ENCODE results near the gene SCCPDH.
"Not testable (repeated sequence)": the region's sequence is repeated elsewhere in the genome, so short reads cannot be mapped to it uniquely, and the experiment has no call there.

The SCCPDH gene

DNA sequence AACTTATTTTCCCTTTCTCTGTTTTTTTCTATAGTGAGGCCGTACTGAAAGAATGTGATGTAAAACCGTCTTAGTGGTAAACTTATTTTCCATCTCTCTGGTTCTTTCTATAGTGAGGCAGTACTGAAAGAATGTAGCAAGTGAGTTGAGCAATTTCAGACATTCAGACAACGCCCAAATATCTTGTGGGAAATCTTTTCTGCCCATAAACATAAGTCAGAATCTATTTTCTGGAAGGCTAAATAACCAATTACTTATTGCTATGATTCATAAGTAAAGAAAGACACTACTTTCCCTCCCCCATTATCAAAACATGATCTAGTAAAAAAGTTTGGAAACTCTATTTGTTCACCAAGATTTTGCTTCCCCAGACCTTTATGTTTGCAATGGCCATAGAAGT lies 18.8 kb upstream of the SCCPDH start:
- peak; percentile 98 for DNase-seq (ENCODE audit: low read depth)

DNA sequence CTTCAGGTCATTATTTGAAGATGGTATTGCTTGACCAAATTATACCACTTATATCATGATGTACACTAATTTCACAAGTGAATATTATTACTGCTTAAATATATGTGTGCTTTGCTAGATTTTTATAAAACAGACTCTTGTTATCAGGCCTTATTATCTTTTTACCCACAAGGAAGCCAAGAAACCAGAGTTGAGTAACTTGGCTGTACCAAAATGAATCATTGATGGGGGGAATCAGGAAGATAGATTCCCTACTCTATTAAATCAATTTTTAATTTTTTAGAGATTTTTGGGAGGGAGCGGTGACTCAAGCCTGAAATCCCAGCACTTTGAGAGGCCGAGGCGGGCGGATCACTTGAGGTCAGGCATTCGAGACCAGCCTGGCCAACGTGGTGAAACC lies 16.0 kb upstream of the SCCPDH start:
- peak; percentile 34 for DNase-seq (ENCODE audit: low read depth)

DNA sequence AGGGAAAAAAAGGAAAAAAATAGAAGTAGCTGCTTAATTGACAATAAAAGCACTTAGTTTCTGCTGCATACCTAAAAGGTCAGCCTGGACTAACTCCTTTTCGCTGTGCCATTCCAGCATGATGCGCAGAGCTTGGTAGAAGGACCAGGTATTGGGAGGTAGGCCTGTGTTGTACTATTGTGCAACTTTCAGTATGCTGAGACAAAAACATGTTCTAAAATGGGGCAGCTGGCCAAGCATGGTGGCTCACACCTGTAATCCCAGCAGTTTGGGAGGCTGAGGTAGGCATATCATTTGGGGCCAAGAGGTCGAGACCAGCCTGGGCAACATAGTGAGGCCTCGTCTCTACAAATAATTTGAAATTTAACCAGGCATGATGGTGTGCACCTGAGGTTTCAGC lies 15.0 kb upstream of the SCCPDH start:
- no peak for DNase-seq (ENCODE audit: low read depth)

DNA sequence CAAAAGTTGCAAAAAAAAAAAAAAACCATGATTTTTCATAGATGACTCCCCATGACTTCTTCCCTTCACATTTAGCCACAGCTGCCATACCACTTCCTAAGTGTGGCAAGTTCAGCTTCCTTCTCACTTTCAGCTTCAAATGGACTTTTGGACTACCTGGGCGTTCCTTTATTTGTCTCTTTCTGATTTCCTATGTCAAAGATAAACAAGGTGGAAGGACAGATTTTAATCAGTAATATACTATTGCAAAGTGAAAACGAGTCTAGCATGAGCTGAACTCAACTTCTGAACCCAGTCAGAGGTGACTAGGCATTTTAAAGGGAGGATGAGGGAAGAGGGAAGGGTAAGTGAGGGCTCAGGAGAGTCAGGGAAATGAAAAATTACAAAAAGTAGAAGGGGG lies 14.4 kb upstream of the SCCPDH start:
- no peak for DNase-seq (ENCODE audit: low read depth)

DNA sequence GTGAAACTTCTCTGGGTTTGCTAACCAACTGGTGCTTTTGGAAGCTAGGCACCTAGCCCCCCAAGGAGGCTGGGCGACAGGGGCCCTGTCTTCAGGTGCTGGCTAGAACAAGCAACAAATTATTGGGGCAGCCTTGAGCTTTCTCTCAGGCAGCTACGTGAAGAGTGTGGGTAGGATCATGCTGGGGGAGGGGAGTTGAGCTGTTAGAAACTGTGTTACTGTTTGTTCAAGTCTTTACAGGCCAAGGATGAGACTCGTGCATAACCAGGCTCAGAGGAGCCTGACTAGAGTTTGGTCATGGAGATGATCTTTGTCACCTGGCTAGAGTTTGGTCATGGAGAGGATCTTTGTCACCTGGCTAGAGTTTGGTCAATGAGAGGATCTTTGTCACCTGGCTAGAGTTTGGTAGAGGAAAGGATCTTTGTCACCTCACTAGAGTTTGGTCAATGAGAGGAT lies 12.6 kb upstream of the SCCPDH start:
- no peak for DNase-seq (ENCODE audit: low read depth)

DNA sequence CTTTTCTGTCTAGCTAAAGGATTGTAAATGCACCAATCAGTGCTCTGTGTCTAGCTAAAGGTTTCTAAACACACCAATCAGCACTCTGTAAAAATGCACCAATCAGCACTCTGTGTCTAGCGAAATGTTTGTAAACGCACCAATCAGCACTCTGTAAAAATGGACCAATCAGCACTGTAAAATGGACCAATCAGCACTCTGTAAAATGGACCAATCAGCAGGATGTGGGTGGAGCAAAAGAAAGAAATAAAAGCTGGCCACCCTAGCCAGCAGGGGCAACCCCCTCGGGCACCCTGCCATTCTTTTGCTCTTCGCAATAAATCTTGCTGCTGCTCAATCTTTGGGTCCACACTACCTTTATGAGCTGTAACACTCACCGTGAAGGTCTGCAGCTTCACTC lies 11.8 kb upstream of the SCCPDH start:
- not testable (repeated sequence) for DNase-seq (ENCODE audit: low read depth)

DNA sequence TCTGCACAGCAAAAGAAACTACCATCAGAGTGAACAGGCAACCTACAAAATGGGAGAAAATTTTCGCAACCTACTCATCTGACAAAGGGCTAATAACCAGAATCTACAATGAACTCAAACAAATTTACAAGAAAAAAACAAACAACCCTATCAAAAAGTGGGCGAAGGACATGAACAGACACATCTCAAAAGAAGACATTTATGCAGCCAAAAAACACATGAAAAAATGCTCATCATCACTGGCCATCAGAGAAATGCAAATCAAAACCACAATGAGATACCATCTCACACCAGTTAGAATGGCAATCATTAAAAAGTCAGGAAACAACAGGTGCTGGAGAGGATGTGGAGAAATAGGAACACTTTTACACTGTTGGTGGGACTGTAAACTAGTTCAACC lies 4.8 kb upstream of the SCCPDH start:
- DNase-seq (ENCODE audit: low read depth): not testable (repeated sequence)

DNA sequence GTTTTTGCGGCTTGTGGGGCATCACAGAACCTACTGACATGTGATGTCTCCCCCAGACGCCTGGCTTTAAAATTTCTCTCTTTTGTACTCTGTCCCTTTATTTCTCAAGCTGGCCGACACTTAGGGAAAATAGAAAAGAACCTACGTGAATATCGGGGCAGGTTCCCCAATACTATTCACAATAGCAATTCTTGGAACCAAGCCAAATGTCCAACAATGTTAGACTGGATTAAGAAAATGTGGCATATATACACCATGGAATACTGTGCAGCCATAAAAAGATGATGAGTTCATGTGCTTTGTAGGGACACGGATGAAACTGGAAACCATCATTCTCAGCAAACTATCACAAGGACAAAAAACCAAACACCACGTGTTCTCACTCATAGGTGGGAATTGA lies 3.4 kb upstream of the SCCPDH start:
- DNase-seq (ENCODE audit: low read depth): not testable (repeated sequence)

DNA sequence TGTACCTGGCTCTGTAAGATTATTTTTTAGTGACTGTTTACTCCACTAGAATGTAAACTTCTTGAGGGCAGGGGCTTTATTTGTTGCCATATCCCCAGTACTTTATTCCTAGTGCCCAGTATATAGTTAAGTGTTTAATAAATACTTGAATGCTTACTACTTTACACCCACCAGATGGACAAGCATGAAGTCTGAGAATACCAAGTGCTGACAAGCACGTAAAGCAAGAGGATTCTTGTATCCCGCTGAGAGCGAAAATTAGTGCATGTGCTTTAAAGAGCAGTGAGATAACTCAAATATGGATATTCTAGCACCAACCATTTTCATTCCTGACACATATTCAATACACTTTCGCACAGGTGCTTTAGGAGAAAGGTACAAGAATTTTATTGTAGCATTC lies 1.5 kb upstream of the SCCPDH start:
- no peak for DNase-seq (ENCODE audit: low read depth)

DNA sequence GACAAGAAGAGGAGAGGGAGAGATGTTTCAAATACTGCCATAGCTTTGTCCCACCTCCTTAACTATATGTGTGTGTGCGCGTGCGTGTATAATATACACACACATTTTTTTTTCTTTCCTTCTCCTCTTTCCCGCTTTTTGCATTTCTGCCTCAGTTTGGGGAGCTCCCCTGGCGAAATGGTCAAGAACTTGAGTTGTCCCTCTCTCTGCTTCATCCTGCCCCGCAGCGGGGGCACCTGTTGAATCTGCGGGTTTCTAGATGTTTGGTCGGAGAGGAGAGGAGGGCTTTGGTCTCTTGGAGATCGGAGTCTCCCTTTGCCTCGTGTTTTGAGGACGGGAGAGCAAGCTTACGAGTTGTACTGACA lies 504 bp downstream of the SCCPDH start:
- DNase-seq (ENCODE audit: low read depth): peak; percentile 56

DNA sequence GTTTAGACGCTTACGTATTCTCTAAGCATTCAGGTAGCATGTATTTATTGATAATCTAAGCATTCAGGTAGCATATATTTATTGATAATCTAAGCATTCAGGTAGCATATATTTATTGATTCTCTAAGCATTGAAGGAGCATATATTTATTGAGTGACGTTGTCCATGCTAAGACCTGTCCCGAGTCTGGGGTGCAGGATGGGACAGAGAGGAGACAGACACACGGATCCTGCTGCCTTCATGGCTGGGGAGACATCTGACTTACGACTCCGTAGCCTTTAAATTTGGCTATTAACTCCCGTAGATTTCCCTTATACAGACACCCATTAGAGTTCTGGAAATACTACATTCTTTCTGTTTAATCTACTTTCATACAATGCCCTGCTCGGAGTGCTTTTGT lies 982 bp downstream of the SCCPDH start:
- DNase-seq (ENCODE audit: low read depth): no peak

DNA sequence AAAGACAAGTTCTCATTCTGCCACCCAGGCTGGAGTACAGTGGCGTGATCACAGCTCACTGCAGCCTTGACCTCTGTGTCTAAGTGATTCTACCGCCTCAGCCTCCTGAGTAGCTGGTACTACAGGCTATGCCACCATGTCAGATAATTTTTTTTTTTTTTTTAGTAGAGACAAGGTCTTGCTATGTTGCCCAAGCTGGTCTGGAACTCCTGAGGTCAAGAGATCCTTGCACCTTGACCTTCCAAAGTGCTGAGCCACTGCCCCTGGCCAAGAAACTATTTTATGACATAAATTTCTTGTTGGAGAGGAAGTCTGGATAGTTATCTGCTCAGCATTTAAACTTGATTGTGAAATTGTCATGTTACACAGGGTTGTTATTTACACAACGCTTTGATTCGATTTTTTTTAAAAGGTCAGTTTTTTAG lies 2.1 kb downstream of the SCCPDH start:
- no peak for DNase-seq (ENCODE audit: low read depth)

DNA sequence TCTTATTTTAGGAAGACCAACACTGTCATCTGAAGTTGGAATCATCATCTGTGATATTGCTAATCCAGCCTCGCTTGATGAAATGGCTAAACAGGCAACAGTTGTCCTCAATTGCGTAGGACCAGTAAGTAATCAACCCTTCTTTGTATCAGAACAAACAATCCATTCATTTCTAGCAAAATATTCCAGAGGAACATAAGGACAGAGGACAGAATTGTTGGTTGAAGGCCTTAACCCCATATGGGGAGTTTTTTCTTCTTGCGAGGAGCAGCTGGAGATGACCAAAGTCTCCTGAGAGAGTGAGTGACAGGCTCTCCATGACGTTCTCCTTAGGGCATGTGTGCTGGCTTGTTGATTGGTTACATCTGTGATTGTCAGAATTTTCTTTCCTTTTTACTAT lies 2.7 kb downstream of the SCCPDH start:
- DNase-seq (ENCODE audit: low read depth): no peak

DNA sequence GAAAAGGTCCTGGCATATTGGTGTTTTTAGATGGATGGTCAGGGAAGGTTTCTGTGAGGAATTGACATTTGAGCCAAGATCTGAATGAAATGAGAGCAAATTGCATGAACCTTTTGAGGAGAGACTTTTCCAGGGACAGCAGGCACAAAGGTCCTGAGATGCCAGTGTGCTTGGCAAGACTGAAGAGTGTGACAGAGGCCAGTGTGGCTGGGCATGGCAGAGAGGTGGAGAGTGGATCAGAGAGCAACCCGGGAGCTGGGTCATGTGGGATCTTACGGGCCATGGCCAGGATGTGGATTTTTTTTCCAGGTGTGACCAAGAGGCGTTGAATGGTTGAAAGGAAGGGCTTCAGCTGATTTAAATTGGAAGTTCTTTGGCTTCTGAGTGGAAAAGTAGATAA lies 3.4 kb downstream of the SCCPDH start:
- no peak for DNase-seq (ENCODE audit: low read depth)

DNA sequence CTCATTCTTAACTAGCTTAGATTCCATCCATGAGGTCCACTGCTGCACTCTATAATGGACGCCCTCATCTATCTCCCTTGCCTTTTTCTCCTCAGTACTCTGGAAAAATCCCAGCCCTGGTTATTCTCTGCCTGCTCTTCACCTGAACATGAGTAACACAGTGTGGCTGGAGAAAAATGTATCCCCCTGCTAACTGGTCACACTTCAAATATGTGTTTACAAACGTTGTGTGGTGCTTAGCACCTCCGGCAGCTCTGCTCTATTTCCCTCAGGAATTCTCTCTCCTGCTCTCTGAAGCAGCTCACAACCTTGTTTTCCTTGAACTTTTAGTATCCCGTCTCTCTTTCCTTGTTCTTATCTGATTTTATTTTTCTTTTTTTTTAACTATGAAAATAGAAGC lies 4.1 kb downstream of the SCCPDH start:
- peak; percentile 22 for DNase-seq (ENCODE audit: low read depth)

DNA sequence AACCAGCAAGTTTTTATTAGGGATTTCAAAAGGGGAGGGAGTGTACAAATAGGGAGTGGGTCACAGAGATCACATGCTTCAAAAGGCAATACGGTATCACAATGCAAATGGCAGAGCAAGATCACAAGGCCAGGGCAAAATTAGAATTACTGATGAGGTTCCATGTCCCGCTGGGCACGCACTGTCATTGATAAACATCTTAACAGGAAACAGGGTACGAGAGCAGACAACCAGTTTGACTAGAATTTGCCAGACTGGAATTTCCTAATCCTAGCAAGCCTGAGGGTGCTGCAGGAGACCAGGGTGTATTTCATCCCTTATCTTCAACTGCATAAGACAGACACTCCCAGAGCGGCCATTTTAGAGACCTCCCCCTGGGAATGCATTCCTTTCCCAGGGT lies 4.8 kb downstream of the SCCPDH start:
- DNase-seq (ENCODE audit: low read depth): not testable (repeated sequence)

DNA sequence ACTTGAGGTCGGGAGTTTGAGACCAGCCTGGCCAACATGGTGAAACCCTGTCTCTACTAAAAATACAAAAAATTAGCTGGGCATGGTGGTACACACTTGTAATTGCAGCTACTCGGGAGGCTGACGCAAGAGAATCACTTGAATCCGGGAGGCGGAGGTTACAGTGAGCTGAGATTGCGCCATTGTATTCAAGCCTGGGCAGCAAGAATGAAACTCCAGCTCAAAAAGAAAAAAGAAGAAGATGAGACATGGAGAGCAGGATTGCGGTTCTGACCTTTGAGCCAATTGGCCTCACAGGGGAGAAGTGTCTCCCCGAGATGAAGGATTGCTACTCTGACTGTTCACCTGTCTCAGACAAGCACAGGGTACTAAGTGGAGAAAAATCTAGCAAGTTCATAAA lies 6.6 kb downstream of the SCCPDH start:
- DNase-seq (ENCODE audit: low read depth): no peak

DNA sequence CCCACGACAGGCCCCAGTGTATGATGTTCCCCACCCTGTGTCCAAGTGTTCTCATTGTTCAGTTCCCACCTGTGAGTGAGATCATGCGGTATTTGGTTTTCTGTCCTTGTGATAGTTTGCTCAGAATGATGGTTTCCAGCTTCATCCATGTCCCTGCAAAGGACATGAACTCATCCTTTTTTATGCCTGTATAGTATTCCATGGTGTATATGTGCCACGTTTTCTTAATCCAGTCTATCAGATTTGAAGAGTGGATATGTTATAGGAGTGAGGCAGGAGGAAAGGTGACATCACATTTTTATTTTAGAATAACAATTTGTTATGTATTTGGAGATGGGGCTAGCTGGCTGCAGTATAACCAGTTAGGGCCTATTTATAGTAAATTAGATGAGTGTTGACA lies 7.7 kb downstream of the SCCPDH start:
- DNase-seq (ENCODE audit: low read depth): not testable (repeated sequence)

DNA sequence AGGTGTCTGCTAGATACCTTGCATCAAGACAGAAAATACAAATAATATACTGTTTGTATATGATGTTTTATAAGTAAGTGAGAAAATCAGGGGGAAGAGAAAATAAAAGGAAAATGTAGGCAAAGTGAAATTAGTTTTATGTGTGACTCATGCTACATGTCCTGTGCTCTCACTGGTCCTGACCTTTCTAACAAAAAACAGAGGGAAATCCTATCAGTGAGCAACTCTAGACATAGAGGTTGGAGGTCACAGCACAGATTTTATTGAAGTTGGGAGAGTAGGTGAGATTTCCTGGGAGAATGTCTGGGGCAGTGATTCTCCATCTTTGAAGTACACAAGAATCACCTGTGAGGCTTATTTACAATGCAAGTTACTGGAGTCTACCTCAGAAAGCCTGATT lies 9.5 kb downstream of the SCCPDH start:
- no peak for DNase-seq (ENCODE audit: low read depth)

DNA sequence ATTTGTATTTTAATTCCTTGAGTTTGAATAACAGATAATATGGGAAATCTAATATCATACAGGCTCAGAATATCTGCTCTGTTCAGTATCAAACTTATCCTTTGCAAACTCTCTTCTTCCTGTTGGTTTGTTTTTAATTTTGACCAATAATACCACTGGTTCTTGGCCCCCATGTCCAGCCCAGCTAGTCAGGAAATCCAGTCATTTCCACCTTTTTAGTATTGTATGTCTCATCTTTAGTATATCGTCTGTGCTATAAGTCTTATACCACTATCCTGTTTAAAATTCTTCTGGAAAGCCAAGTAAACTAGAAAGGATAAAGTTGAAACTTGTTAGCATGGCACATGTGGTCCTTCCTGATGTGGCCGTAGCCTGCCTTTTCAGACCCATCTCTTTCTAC lies 10.7 kb downstream of the SCCPDH start:
- no peak for DNase-seq (ENCODE audit: low read depth)

DNA sequence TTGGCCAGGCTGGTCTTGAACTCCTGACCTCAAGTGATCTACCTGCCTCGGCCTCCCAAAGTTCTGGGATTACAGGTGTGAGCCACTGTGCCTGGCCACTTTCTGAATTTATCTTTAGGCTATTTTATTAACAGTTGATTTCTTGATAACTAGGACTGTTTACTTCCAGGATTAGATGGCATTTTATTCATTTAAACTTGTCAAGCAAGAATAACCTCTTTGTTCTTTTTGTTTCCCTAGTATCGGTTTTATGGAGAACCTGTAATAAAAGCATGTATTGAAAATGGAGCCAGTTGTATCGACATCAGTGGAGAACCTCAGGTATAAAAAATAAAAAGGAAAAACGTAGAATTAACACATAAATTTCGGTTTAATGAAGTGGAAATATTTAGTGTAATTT lies 11.5 kb downstream of the SCCPDH start:
- no peak for DNase-seq (ENCODE audit: low read depth)

DNA sequence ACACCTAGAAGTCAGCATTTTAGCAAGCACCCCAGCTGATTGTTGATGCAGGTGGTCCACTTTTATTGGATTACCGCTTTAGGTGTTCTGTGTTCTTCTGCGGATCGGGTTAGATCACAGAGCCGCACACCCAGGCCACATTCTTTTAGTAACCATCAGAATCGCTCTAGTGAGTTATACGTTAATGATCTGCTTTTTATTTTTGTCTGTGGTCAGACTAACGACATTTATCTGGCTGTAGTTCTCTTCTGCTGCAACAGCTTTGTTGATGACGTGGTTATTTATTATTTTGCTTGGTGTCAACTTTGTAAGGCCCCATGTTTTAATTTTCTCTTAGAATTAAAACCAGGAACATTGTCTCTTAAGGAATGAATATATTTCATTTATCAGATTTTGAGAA lies 18.2 kb downstream of the SCCPDH start:
- no peak for DNase-seq (ENCODE audit: low read depth)

DNA sequence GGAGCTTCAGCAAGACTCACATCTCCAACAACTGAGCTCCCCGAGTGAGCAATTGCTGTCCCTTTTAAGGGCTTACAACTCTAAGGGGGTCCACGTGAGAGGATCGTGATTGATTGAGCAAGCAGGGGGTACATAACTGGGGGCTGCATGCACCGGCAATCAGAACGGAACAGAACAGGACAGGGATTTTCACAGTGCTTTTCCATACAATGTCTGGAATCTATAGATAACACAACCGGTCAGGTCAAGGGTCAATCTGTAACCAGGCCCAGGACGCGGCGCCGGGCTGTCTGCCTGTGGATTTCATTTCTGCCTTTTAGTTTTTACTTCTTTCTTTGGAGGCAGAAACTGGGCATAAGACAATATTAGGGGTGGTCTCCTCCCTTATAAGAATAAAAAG lies 21.9 kb downstream of the SCCPDH start:
- DNase-seq (ENCODE audit: low read depth): not testable (repeated sequence)

DNA sequence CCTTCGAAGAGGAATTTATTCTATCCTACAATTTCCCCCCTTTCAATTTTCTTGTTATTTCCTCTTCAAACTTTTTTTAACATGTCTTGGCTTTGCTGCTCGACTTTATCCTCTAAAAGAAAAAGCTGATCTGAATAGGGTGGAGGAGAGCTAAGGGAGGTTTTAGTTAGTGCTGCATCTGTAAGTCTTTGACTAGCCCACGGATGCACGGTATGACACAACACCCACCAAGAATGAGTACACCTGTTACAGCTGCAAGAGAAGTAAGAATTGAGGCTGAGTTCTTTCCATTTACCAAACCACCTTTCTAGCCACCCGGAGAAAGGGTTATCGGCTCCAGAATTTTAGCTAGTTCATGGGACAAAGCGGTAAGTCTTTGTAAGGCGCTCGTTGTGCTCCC lies 23.8 kb downstream of the SCCPDH start:
- no peak for DNase-seq (ENCODE audit: low read depth)

DNA sequence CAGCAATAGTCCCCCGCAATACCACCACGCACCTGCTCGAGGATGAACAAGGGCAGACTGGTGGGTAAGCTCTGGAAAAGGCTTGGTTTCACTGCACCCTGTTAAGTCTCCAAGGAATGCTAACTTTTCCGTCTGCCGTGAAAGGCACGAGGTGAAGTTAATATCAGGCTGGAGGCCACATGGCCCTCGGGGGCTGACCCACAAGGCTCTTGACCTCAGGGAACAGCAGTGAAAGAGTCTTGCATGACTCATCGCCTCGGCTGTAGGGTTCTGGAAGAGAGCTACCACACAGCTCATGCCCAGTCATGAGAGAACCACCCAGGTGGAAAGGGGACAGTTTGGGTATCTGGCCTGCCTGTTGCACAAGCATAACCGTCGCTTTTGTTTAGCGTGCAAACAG lies 24.7 kb downstream of the SCCPDH start:
- DNase-seq (ENCODE audit: low read depth): peak; percentile 40

All from EH (cell line).